Psoas muscle (tissue), 8 donors: ENCODE results near the gene ANOS1. TPM values are rescaled to one million over a fixed set of nuclear protein-coding genes. Genes with fewer than 3 reads are reported as not detected.

Experiments used
- ATAC-seq, 4 donors: fragments of 200-7000 bp; cut with Tn5 transposase; one replicate each; pipeline ENCODE4 v1.9.1; 2020; ENCODE audit warnings: moderate library complexity in 3 of 4, mild to moderate bottlenecking in 2 of 4
- DNase-seq, 2 donors: peaks; one replicate each; pipeline ENCODE4 v3.0.0-alpha.2; 2020
- H3K27ac ChIP-seq: fragments of 200-600 bp; one replicate; pipeline ENCODE4 v1.8.0; 2022
- H3K27me3 ChIP-seq, 3 donors: fragments of 200-600 bp in 1 of 3; one replicate each; pipeline versions ENCODE4 v1.6.1 to v1.8.0; 2013 to 2022; ENCODE audit warnings: low read length in 2 of 3, mild to moderate bottlenecking in 2 of 3, moderate library complexity in 1 of 3; ENCODE audit not compliant: insufficient read depth in 3 of 3
- H3K36me3 ChIP-seq, 2 donors: fragments of 200-600 bp in 1 of 2; one replicate each; pipeline versions ENCODE4 v1.6.1 to v1.8.0; 2013 to 2022; ENCODE audit warnings: low read depth in 1 of 2, mild to moderate bottlenecking in 1 of 2, moderate library complexity in 1 of 2; ENCODE audit not compliant: insufficient read depth in 1 of 2
- H3K4me1 ChIP-seq: fragments of 200-600 bp; one replicate; pipeline ENCODE4 v1.8.0; 2022
- H3K4me3 ChIP-seq: fragments of 200-600 bp; one replicate; pipeline ENCODE4 v1.8.0; 2022; ENCODE audit warnings: mild to moderate bottlenecking
- H3K9me3 ChIP-seq: fragments of 200-600 bp; one replicate; pipeline ENCODE4 v1.8.0; 2022
- WGBS, 3 donors: extraction: QIAGEN DNeasy Blood & Tissue Kit; methylation state at CpG; one replicate each; pipeline versions ENCODE4 v1.1.6 to v1.1.7; 2013; 5-methylcytosine and 5-hydroxymethylcytosine counted together
- intact Hi-C, 2 donors: fragments of 100-400 bp; cut with DNase I; formaldehyde crosslinking; loops; one replicate each; pipeline versions ENCODE4 v1.11.0 to v1.14.2; 2022
- polyA plus RNA-seq, 3 donors: library from polyadenylated mRNA; stranded (reverse); fragments of 200-250 nt; gene quantifications; one replicate each; pipeline ENCODE4 v1.2.3, GENCODE V29; 2013
- total RNA-seq, 4 donors: library from RNA; stranded (reverse); fragmentation: NEBNext Ultra II Directional in 2 of 4; extraction: Animal tissue kit (Norgen Biotek cat#: 25700) in 2 of 4; gene quantifications; one replicate each; pipeline versions ENCODE4 v1.2.1 to v1.2.4, GENCODE V29; 2021 to 2023
- TF ChIP-seq, protein P1 (sequence below): fragments of 200-600 bp; IDR thresholded peaks from one replicate; pipeline ENCODE4 v1.8.0; 2022; ENCODE audit warnings: antibody characterized with exemption
- donor health status: healthy with polysubstance abuse.
- donor health status: DM: no; HTN: no; CAD: no; lungs with moderate emphysema.
- donor health status: Bipolar disorder and iron deficiency.
- donor health status: healthy.
- donor health status: DM: yes; HTN: yes; CAD: no.
- donor health status: DM: no; HTN: no; CAD: no.
- donor health status: DM: no; HTN: no; CAD: no.
- donor health status: DM: yes; HTN: yes; CAD: no.

ANOS1 gene
- total and polyA plus RNA-seq, 7 donors: 0.55 to 11.7 (median 3.4) TPM

DNA sequence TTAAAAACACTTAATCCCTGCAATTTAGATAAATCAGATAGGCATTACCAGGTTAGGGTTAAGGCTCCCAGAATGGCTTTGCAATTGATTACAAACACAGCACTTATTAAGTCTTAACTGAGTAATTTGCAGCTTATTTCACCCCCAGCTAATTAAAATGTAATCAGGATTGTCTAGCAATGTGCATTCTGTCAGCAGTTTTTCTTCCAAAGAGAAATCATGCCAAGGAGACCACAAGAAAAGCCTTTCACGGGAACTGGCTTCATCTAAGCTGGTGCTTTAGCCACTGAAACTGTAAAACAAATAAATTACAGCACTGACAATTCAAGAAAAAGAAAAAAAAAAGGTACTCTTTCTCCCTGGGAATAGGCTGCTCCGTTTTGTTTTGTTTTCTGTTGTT is 2.1 kb downstream of the ANOS1 start:
- Histone ChIP-seq H3K4me3 (no peak overlapping the region), H3K4me1 (no peaks in the 10 kb centered on the region), H3K27ac (no peak overlapping the region), H3K9me3 (no peaks in the 10 kb centered on the region), H3K36me3 (no peaks in the 10 kb centered on the region), H3K27me3 (peaks cover 0 to 33% (median 0%) of the 10 kb centered on the region in 3 donors)
- ATAC-seq (no peak), DNase-seq (no peak)
- TF ChIP-seq, protein P1, sequence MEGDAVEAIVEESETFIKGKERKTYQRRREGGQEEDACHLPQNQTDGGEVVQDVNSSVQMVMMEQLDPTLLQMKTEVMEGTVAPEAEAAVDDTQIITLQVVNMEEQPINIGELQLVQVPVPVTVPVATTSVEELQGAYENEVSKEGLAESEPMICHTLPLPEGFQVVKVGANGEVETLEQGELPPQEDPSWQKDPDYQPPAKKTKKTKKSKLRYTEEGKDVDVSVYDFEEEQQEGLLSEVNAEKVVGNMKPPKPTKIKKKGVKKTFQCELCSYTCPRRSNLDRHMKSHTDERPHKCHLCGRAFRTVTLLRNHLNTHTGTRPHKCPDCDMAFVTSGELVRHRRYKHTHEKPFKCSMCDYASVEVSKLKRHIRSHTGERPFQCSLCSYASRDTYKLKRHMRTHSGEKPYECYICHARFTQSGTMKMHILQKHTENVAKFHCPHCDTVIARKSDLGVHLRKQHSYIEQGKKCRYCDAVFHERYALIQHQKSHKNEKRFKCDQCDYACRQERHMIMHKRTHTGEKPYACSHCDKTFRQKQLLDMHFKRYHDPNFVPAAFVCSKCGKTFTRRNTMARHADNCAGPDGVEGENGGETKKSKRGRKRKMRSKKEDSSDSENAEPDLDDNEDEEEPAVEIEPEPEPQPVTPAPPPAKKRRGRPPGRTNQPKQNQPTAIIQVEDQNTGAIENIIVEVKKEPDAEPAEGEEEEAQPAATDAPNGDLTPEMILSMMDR: no peak
- WGBS, 3 donors: 25 to 45% (median 36%) methylated on average over 2 of the region's 2 CpGs
- intact Hi-C loops: loop anchor here in 1 of 2 donors (5.0 kb wide), 1 partner anchor 368 kb away; no protein-coding TSS in a partner anchor

- ATAC-seq (no peak), DNase-seq (no peak)
- Histone ChIP-seq H3K9me3 (no peaks in the 10 kb centered on the region), H3K4me3 (no peak overlapping the region), H3K36me3 (no peaks in the 10 kb centered on the region), H3K27me3 (peaks cover 0 to 33% (median 0%) of the 10 kb centered on the region in 3 donors), H3K4me1 (no peaks in the 10 kb centered on the region), H3K27ac (no peak overlapping the region)
- TF ChIP-seq, protein P1: no peak
- intact Hi-C loops: no loop called here
- 54 to 78% (median 73%) methylated on average over 11 of the region's 11 CpGs for WGBS, 3 donors
These were observed 2.9 kb downstream of the ANOS1 start for GRCh38 chrX:8728932-8729535.

DNA sequence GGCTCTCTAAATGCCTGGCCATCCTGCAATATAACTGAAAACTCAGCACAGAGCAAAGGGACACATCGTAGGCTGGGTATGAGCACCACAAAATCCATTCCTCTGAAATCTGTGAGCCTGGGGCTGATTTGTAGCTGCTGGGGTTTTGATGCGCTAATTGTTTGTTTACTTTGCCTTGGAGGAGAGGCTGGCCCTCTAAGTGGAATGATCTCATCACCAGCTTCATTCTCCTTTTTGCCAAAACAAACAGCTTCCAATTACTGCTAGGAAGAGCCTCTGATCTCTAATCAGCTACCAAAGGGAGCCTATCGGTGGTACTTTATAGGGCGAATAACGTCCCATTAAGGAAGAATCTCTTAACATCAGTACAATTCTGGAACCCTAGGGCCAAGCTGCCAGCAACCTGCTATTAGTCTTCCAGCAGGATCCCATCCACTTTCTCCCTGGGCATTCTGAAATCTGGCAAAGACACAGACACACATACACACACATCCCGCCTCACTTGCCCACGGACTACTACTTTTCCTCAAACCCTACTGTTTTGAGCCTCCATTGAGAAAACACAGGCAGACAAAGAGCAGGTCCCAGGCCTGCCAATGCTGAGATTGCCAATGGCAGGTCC is 5.8 kb downstream of the ANOS1 start:
- H3K4me3 ChIP-seq: no peak overlapping the region
- peaks cover 0 to 15% (median 0%) of the 10 kb centered on the region in 3 donors for H3K27me3 ChIP-seq
- WGBS, 3 donors: 32 to 53% (median 46%) methylated on average over 7 of the region's 7 CpGs
- H3K36me3 ChIP-seq: no peaks in the 10 kb centered on the region
- H3K4me1 ChIP-seq: no peaks in the 10 kb centered on the region
- DNase-seq (no peak), ATAC-seq (peak in 1 of 4 donors; percentile 21)
- no peak overlapping the region for H3K27ac ChIP-seq
- TF ChIP-seq, protein P1: no peak
- intact Hi-C loops: no loop called here
- H3K9me3 ChIP-seq: no peaks in the 10 kb centered on the region

GRCh38 chrX:8724300-8724699 is 7.6 kb downstream of the ANOS1 start:
- 54 to 70% (median 68%) methylated on average over 7 of the region's 7 CpGs for WGBS, 3 donors
- no peak for ATAC-seq

More at GRCh38 chrX:8724300-8724699, 7.6 kb downstream of the ANOS1 start:
- Histone ChIP-seq H3K27me3 (no peaks in the 10 kb centered on the region), H3K27ac (no peak overlapping the region), H3K9me3 (no peaks in the 10 kb centered on the region), H3K4me3 (no peak overlapping the region), H3K4me1 (no peaks in the 10 kb centered on the region), H3K36me3 (no peaks in the 10 kb centered on the region)
- TF ChIP-seq, protein P1: no peak
- DNase-seq: no peak
- intact Hi-C loops: no loop called here
